ENCODE measurements around the gene EDN3. TPM values are rescaled to one million over a fixed set of nuclear protein-coding genes. Genes with fewer than 3 reads are reported as not detected.

The EDN3 gene
- polyA plus RNA-seq, 1 donor (not counting 4 experiments of a cell fraction or from before 2014, with no cell fraction given): not detected

DNA sequence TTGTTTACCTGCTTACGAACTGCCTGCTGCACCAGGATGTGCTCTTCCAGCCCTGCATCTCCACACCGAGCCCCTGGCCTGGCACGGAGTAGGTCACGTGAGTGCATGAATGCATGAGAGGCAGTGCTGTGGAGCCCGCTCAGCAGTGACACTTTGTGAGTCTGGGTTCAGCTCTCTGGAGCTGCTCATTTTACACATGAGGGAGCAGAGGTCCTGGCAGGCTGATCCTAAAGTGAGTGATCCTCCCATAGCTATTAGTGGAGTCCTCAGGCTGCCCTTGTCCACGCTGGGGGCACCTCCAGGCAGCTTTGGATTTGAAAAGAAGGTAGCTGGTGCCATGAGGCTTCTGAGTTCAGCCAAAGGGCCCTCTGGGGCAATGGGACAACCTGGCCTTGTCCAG, 64.2 kb downstream of the EDN3 start:
- no peak for TF ChIP-seq EZH2 (IDR thresholded peaks at IDR 0.05; ENCODE audit: low read length)
- TF ChIP-seq, protein P1, sequence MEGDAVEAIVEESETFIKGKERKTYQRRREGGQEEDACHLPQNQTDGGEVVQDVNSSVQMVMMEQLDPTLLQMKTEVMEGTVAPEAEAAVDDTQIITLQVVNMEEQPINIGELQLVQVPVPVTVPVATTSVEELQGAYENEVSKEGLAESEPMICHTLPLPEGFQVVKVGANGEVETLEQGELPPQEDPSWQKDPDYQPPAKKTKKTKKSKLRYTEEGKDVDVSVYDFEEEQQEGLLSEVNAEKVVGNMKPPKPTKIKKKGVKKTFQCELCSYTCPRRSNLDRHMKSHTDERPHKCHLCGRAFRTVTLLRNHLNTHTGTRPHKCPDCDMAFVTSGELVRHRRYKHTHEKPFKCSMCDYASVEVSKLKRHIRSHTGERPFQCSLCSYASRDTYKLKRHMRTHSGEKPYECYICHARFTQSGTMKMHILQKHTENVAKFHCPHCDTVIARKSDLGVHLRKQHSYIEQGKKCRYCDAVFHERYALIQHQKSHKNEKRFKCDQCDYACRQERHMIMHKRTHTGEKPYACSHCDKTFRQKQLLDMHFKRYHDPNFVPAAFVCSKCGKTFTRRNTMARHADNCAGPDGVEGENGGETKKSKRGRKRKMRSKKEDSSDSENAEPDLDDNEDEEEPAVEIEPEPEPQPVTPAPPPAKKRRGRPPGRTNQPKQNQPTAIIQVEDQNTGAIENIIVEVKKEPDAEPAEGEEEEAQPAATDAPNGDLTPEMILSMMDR (optimal IDR thresholded peaks at IDR 0.05 in 1 of 3, IDR thresholded peaks at IDR 0.05 in 1 of 3, conservative IDR thresholded peaks at IDR 0.05 in 1 of 3; ENCODE audit: extremely low read depth in 1 of 3, insufficient read depth in 2 of 3, low read length in 3 of 3): no peak
- FAIRE-seq: no peak
- no peaks in the 10 kb centered on the region for H3K27me3 ChIP-seq (ENCODE audit: control insufficient read depth, extremely low read depth, insufficient read depth, low read length)

DNA sequence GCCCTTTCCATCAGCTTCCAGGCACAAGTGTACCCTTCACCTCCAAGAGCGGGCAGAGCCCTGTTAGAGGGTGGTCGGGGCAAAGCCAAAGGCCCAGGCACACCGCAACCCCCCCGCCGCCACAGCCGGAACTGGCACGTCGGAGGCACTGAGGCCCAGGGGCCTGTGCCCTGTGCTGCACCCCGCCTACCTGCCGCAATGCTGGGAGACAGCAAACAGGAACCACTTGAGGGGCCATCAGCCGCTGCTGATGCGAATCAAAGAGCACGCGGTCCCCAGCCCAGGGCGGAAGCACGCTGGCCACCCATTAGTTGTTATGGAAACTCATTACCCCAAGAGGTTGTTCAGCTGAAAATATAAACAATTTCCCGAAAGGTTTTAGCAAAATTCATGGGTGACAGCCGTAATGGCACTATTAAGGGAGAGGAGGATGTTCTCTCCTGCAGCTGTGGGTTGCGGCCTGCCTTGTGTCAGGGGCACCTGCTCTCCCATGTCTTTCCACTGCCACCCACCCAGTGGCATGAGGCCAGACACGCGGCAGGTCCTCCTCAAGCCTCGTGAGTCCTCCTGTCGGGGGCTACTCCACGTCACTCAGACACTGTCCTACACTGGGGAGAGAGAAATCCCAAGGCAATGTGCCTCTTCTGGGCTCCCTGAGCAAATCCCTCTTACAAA, 65.3 kb downstream of the EDN3 start:
- FAIRE-seq (no peak), DNase-seq (ENCODE audit: low read depth, low spot score) (no peak)
- Histone ChIP-seq H3K27me3 (ENCODE audit: control insufficient read depth, extremely low read depth, insufficient read depth, low read length) (no peaks in the 10 kb centered on the region), H4K20me1 (ENCODE audit: control insufficient read depth, extremely low read depth, insufficient read depth, low read length) (no peaks in the 10 kb centered on the region), H3K4me2 (ENCODE audit: control insufficient read depth, extremely low read depth, insufficient read depth, low read depth, low read length) (no peak overlapping the region), H3K9me3 (ENCODE audit: control insufficient read depth, low read depth, low read length) (no peaks in the 10 kb centered on the region), H3K4me3 (ENCODE audit: control insufficient read depth in 2 of 3, extremely low read depth in 1 of 3, insufficient read depth in 2 of 3, low read depth in 1 of 3, low read length in 3 of 3) (no peak overlapping the region), H2AFZ (ENCODE audit: control insufficient read depth, low read length) (no peak overlapping the region), H3K79me2 (ENCODE audit: control insufficient read depth, insufficient read depth, low read length) (no peaks in the 10 kb centered on the region), H3K9me1 (ENCODE audit: control insufficient read depth, extremely low read depth, insufficient read depth, low read length) (no peaks in the 10 kb centered on the region), H3K36me3 (ENCODE audit: control insufficient read depth in 2 of 2, extremely low read depth in 1 of 2, insufficient read depth in 2 of 2, low read length in 2 of 2) (no peaks in the 10 kb centered on the region), H3K9ac (ENCODE audit: control insufficient read depth, extremely low read depth, insufficient read depth, low read length) (no peak overlapping the region), H3K4me1 (ENCODE audit: control insufficient read depth, extremely low read depth, insufficient read depth, low read length) (no peaks in the 10 kb centered on the region), H3K27ac (ENCODE audit: control insufficient read depth, insufficient read depth, low read length) (no peak overlapping the region)
- TF ChIP-seq EZH2 (IDR thresholded peaks at IDR 0.05; ENCODE audit: low read length): no peak
- TF ChIP-seq, protein P1 (optimal IDR thresholded peaks at IDR 0.05 in 1 of 3, IDR thresholded peaks at IDR 0.05 in 1 of 3, conservative IDR thresholded peaks at IDR 0.05 in 1 of 3; ENCODE audit: extremely low read depth in 1 of 3, insufficient read depth in 2 of 3, low read length in 3 of 3): no peak
- dilution Hi-C loops (cut with MboI; ENCODE audit: extremely low pct_ligation_motif_present, low sequenced_read_pairs): no loop called here

More for the DNA sequence above, 64.2 kb downstream of the EDN3 start:
- no peaks in the 10 kb centered on the region for H4K20me1 ChIP-seq (ENCODE audit: control insufficient read depth, extremely low read depth, insufficient read depth, low read length)
- H3K9me1 ChIP-seq (ENCODE audit: control insufficient read depth, extremely low read depth, insufficient read depth, low read length): no peaks in the 10 kb centered on the region
- no peak for DNase-seq (ENCODE audit: low read depth, low spot score)
- H3K27ac ChIP-seq (ENCODE audit: control insufficient read depth, insufficient read depth, low read length): no peak overlapping the region
- no peak overlapping the region for H3K4me2 ChIP-seq (ENCODE audit: control insufficient read depth, extremely low read depth, insufficient read depth, low read depth, low read length)
- no peaks in the 10 kb centered on the region for H3K36me3 ChIP-seq (ENCODE audit: control insufficient read depth in 2 of 2, extremely low read depth in 1 of 2, insufficient read depth in 2 of 2, low read length in 2 of 2)
- H3K9ac ChIP-seq (ENCODE audit: control insufficient read depth, extremely low read depth, insufficient read depth, low read length): no peak overlapping the region
- no peaks in the 10 kb centered on the region for H3K4me1 ChIP-seq (ENCODE audit: control insufficient read depth, extremely low read depth, insufficient read depth, low read length)
- dilution Hi-C loops (cut with MboI; ENCODE audit: extremely low pct_ligation_motif_present, low sequenced_read_pairs): no loop called here
- H3K4me3 ChIP-seq (ENCODE audit: control insufficient read depth in 2 of 3, extremely low read depth in 1 of 3, insufficient read depth in 2 of 3, low read depth in 1 of 3, low read length in 3 of 3): no peak overlapping the region
- H3K79me2 ChIP-seq (ENCODE audit: control insufficient read depth, insufficient read depth, low read length): no peaks in the 10 kb centered on the region
- no peaks in the 10 kb centered on the region for H3K9me3 ChIP-seq (ENCODE audit: control insufficient read depth, low read depth, low read length)
- no peak overlapping the region for H2AFZ ChIP-seq (ENCODE audit: control insufficient read depth, low read length)

Measured in keratinocyte (primary cell).